Activated naive CD4-positive, alpha-beta T cell treated with Interleukin-2 at 50 U/mL for 16 hours (primary cell): ENCODE measurements around the gene MAU2.

Source experiments
- DNase-seq: peaks from one replicate; pipeline ENCODE4 v3.0.0-alpha.2; 2020

MAU2 gene

GRCh38 chr19:19306191-19306590, 14.4 kb upstream of the MAU2 start:
- no peak for DNase-seq

DNA sequence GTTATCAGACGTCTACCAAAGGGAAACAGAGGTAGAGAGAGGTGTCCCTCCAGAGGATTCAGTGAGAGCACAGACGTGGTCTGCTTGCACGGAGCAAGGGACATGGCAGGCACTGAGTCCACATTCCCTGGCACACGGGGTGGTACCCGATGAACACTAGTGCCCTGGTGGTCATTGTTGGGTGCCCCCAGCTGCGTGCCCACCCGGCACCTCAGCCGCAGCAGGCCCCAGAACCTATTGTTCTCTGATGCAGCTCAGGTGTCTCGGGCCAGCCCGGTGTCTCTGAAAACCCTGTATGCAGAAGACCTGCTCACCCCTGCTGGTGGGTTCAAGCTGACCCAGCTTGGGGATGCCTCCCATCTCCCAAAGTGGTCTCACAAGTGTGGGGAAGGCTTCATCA, 12.3 kb upstream of the MAU2 start:
- no peak for DNase-seq

GRCh38 chr19:19315444-19315843, 5.2 kb upstream of the MAU2 start:
- no peak for DNase-seq

DNA sequence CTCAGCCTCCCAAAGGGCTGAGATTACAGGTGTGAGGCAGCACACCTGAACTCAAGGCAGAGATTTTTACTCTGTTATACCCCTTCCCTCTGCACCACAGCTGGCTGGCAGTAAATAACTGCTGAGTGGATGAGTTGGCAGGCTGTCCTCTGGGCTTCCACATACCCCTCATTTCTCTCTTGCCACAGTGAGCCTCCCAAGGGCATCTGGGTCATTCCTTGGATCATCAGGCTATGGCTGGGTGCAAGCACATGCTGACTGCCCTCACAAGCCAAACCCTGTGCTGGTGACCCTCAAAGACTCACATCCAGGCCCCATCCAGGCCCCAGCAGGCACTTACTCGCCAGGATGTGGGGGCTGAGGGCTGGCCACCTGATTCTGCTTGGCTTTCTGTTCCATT, 4.5 kb upstream of the MAU2 start:
- DNase-seq = no peak

- DNase-seq = no peak
These were observed 783 bp upstream of the MAU2 start for GRCh38 chr19:19319732-19320360.

- no peak for DNase-seq
These were observed 530 bp downstream of the MAU2 start for GRCh38 chr19:19321141-19321577.

DNA sequence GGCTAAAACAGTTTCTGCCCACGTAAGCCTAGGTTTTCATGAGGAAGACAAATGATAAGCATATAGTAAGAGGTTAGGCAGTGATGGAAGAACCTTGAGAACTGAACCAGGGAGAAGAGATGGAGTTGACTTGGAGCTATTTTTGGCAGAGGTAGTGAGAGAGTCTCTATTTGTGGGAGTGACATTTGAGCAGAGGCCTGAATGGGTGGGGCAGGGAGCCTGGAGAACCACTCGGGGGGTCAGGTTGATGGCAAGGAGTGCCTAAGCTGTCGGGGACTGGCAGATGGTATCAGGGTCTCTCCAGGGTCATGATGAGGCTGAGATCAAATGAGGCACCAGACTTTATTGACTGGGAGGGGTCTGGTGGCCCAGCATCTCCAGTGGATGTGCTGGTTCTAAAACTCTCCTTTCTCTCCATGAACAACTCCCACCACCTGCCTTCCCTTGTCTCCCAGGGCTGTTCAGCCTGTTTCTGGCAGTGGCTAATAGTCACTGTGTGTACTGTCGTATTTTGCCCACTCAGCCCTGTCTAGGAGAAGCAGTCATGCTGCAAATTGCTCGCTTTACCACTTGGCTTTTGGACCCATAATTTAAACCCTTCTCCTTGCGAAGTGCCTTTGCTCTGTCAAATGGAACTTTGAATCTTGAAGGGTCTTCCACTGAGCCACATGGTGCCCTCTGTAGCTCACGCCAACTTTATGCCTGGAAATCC, 3.6 kb downstream of the MAU2 start:
- no peak for DNase-seq

DNA sequence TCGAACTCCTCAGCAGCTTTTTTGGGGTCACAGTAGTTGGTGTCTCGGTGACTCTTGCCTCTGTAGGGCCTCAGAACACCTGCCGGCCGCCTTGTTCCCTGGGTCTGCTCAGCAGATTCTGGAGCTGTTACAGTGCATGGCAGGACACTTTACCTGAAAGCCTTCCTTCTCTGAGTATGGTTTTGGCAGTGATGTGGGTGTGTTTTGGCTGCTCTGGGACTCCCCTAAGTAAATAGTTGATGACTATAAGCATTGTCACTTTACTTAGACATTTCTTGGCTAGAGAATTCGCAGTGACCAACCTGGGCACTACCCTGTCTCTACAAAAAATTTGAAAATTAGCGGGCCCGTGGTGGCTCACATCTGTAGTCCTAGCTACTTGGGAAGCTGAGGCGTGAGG, 7.0 kb downstream of the MAU2 start:
- no peak for DNase-seq

- DNase-seq = no peak
These were observed 8.5 kb downstream of the MAU2 start for GRCh38 chr19:19329126-19329525.

DNA sequence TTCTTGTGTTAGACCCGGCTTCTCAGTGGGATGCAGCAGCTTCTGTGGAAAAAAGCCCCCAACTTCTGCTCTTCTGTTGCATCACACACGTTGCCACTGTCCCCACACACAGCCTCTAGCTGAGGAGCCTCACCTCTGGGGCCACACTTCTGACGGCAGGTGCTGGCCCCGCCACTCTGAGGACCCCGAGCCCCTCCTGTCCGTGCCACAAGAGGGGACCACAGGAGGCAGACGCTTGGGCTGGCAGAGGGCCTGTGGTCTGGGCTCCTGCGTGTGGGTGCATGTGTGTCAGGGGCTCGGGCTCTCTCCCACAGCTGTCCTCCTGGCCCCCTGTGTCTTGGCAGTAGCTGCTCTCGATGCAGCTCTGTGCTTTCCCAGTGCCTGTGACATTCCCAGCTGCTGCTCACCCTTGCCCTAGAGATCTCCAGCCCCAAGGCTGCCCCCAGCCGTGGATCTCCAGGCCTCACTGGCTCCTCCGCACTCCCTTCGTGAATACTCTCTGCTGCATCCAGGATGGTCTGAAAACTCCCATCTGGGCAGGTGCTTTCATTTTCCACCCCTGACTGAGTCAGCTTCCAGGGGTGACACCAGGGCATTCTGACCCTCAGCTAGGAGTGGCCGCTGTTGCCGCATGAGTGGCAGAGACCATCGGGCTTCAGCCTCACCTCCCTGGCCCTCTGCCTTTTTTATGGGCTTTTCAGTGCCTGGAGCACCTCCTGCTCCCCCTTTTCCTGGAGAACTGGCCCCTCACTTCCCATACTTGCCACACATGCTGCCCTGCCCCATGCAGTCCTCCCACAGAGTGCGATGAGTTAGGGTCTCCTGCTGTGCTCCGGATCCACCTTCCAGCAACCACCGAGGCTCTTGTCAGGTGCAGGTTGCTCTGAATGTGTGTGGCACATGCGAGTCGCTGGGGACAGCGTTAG, 13.7 kb downstream of the MAU2 start:
- DNase-seq = no peak

DNA sequence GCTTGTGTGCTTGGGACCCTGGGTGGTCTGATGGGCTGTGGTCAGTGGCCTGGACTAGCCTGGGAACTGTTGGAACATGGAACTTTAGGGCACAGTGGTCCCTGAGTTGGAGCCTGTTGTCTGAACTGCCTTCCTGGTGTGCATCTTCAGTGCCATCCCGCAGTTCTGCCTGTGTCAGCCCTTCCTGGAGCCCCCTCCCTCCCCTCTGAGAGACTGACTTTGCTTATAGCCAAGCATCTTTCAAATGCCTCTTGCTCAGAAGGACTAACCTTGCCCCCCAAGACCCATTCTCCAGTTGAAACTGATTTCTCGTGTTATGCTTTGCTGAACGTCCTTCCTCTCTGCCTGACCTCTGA, 14.3 kb downstream of the MAU2 start:
- DNase-seq = no peak

DNA sequence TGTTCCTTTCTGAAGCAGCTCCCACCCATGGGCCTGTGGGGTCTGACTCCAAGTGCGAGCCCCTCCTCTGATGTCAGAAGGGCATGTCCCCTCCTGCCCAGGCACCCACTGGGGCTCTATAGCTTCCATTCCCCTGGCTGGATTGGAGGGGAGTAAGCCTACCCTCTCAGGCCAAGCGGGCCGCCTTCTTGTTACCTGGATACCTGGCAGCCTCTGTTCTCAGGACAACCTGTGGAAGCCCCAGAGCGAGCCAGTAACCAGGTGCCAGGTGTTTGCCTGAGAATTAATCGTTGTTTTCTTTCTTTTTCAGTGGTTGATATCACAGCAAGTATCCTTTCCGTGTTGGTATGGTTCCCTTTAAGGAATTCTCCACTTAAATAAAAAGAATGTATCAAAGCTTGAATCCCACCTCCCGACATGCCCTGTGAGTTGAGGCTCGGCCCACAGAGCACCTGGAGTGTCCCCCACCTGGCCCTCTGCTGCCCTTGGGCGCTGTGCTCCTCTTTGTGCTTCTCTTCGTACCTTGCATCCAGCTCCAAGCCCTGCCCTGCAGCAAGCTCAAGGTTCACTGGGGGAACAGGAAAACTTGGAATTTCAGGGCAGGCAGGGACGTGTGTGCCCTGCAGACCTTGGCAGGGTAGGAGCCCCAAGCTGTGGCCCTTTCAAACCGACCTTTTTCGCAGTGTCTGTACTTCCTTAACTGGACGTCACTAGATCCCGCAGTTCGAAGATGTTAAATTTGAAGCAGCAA, 15.0 kb downstream of the MAU2 start:
- DNase-seq = no peak

DNA sequence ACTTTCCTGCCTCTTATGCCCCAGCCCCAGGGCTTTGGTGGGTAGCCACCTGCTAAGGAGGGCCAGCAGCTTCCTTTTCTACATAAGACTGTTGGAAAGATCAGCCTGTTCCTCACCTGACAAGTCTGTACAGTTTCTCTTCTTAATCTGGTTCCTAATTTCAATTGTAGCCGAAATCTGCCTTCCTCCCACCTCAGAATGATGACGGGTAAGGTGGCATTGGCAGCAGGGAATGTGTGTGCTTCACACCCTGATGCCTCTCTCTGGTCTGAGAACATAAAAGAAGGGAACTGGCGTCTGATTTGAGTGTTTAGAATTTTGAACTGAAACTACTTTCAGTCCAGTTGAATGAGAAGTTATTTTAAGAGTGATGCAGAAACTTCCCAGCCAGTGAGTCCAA, 16.0 kb downstream of the MAU2 start:
- DNase-seq = no peak

DNA sequence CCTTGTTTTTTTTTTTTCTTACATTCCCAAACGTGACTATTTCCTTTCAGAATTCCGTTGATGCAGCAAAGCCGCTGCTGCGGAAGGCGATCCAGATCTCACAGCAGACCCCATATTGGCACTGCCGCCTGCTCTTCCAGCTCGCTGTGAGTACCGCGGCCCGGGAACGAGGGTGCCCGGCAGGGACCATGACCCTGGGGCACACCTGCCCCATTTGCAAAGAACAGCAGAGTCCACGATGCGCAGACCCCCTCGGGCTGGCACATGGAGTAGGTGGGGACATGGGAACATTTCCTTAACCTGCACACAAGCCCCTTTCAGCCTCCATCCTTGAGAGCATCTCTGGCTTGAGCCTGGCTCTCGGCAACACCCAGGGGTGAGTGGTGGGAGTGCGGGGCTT, 16.5 kb downstream of the MAU2 start:
- DNase-seq = no peak

- no peak for DNase-seq
These were observed 17.5 kb downstream of the MAU2 start for GRCh38 chr19:19338082-19338481.

GRCh38 chr19:19341026-19341425, 20.4 kb downstream of the MAU2 start:
- DNase-seq = no peak

- peak; percentile 15 for DNase-seq
These were observed 21.7 kb downstream of the MAU2 start for GRCh38 chr19:19342086-19343015.

- no peak for DNase-seq
These were observed 22.4 kb downstream of the MAU2 start for GRCh38 chr19:19343016-19343362.

DNA sequence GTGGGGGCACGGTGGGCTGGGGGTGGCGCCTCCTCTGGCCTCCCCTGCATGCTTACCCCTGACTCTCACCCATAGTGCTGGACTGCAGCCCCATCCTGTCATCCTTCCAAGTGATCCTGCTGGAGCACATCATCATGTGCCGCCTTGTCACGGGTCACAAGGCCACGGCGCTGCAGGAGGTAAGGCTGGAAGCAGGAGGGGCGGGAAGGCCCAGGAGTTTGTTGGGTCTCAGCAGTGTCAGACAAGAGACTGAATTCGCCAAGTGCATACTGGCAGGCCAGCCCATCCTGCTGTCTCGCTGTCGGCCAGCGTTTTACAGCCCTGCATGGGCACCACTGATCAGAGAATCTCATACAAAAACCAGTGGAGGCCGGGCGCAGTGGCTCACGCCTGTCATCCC, 23.1 kb downstream of the MAU2 start:
- no peak for DNase-seq

GRCh38 chr19:19345232-19345631, 24.6 kb downstream of the MAU2 start:
- no peak for DNase-seq

GRCh38 chr19:19345970-19346369, 25.3 kb downstream of the MAU2 start:
- no peak for DNase-seq
